HG03025 (cell line): ENCODE data around the gene ERO1B.

Source experiments
- ATAC-seq: cut with Tn5 transposase; IDR thresholded peaks from one replicate; pipeline ENCODE4 v1.9.1; 2021; ENCODE audit warnings: mild to moderate bottlenecking, moderate library complexity; ENCODE audit not compliant: unreplicated experiment, low FRiP score

Gene ERO1B

DNA sequence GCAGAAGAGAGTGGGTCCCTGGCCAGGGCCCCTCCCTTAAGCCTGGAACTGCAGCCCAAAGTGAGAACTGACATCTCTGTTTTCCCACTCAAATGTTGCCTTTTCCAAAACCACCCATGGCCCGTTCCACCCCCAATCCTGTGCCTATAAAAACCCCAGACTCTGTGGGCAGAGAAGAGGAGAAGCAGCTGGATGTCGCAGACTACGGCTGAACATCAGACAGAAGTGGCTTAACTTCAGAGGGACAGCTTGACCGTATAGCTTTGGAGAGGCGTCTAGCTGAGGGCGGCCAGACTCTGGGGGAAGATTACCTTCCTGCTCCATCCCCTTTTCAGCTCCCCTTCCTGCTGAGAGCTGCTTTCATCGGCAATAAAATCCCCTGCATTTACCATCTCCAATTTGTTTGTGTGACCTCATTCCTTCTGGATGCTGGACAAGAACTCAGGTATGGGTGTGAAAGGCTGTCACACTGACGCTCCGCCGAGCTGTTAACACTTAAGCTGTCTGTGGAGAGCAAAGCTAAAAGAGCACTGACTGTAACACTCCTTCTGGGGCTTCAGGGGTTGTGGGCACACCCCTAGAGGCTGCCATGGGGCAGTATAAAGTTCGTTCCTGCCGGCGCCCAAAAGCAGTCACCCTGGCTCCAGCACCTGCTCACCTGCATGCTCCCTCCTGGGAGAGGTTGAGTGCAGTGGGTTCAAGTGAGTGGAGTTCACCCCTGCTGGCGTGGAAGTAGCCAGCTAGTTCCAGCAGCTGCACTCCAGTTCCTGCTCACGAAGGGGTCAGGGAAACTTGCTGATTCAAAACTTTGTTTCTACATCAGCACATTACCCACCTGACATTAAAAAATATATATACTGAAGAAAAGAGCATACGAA is 19.6 kb upstream of the ERO1B start:
- no peak for ATAC-seq

DNA sequence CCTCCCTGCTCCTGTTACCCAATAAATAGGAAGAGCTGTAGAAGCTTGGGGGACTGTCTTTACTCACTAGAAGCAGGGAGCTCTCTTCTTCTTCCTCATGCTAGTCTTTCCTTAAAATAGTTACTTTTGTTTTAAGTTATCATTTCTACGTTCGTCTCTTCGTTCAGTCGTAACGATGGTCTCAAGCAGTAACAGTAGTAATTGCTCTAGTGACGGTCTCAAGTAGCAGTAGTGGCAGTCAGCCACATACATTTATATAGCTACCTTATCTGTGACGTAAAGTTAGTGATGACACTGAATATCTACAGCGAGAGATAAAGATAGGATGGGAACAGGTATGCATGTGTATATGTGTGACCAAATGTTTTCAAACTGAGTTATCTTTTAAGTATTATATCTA is 15.4 kb upstream of the ERO1B start:
- ATAC-seq: no peak

GRCh38 chr1:236292425-236292824 is 10.7 kb upstream of the ERO1B start:
- no peak for ATAC-seq

GRCh38 chr1:236289492-236290131 is 7.9 kb upstream of the ERO1B start:
- no peak for ATAC-seq

- no peak for ATAC-seq
Measured at GRCh38 chr1:236288620-236288976, 6.8 kb upstream of the ERO1B start.

- no peak for ATAC-seq
Measured at GRCh38 chr1:236287757-236288619, 6.2 kb upstream of the ERO1B start.

DNA sequence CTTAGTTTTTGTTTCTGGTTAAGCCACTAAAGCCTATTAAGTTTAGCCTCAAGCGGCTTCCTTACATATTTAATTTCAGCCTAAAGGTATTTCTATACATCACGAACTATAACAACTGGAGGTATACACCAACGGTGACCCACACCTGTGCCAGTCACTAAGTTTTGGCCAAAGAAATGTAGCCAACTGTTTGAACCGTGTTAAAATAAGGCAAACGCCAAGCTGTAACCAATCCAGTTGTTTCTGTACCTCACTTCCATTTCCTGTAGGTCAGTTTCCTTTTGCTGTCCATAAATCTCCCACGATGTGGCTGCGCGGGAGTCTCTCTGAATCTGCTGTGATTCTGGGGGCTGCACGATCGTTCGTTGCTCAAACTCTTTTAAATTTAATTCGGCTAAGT is 5.6 kb upstream of the ERO1B start:
- ATAC-seq: no peak

- ATAC-seq: peak; percentile 40
Measured at GRCh38 chr1:236284291-236284721, 2.5 kb upstream of the ERO1B start.

DNA sequence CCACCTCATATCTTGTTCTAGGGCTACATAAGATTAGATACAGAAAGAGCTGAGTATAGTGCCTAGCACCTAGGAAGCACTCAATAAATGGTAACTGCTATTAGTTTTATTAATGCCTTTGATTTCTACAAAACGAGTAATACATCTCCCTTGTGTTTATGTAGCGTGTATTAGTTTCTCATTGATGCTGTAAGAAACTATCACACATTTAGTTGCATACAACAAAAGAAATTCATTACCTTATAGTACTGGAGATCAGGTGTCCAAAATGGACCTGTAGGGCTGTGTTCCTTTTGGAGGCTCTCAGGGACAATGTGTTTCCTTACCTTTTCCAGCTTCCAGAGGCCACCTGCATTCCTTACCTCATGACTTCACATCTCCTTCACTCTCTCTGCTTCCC is 961 bp upstream of the ERO1B start:
- ATAC-seq: no peak

DNA sequence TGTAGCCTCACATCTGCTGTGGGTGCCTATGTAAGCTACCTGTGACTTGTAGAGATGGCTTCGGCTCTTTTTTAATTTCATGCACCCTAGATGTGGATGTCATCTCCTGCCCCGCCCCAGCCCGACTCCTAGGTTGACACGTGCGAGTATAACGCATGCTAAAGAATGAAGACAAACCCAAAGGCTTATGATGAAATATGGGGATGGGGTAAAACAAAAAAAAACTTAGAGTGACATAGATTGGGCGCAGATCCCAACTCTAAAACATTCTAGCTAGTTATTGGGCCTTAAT is 613 bp upstream of the ERO1B start:
- ATAC-seq: peak; percentile 13

DNA sequence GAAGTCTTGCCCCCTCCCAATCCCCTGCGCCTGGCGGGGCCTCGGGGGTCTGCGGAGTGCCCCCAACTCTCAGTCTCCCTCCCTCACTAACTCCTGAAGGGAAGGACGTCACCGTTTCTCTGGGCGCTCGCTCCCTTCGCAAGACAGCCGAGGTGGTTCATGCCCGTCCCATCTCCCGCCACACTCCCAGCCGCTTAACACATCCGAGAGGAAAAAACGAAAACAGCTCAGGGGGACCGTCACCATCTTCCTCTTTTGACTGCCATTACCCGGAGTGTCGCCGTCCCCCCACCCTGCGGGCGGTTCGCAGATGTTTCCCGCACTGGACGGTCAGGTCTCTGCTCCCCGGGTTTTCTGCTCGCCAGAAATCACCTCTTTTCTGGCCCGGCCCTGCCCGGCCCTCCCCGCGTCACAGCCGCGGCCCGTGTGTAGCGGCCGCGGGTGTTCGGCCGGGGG is 532 bp downstream of the ERO1B start:
- ATAC-seq: peak; percentile 27

GRCh38 chr1:236280438-236281197 is 1.1 kb downstream of the ERO1B start:
- no peak for ATAC-seq

DNA sequence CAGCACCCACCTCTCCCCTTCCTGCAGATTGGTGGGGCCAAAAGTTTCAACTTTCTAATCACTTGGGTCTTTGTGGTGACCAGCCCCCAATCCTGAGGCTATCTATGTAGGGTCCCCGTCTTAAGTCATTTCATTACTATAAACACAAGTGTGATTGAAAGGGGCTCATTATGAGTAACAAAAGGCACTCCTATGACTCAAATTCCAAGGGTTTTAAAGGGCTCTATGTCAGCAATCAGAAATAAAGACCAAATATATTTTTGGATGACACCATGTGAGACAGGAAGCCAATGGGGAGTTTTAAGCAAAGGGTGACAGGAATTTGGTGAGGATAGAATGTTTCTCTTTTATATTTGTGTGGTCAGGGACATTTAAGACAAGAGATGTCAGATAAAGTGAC is 6.2 kb downstream of the ERO1B start:
- ATAC-seq: no peak

DNA sequence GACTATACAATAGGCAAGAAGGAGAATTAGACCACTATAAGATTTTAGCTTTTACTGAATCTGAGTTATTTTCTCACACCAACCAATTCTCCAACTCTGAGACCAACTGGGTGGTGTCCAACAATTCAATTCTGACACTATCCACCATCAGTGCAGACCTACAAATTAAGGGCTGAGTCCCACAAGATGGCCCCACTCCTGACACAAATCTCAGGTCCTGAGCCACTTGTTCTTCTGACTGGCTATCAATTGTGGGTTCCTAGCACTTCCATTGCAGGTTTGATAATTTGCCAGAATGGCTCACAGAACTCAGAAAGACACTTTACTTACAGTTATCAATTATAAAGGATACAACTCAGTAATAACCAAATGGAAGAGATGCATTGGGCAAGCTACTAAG is 6.7 kb downstream of the ERO1B start:
- no peak for ATAC-seq

GRCh38 chr1:236273358-236273757 is 8.4 kb downstream of the ERO1B start:
- ATAC-seq: no peak

- ATAC-seq: no peak
Measured at GRCh38 chr1:236269439-236269838, 12.3 kb downstream of the ERO1B start.

DNA sequence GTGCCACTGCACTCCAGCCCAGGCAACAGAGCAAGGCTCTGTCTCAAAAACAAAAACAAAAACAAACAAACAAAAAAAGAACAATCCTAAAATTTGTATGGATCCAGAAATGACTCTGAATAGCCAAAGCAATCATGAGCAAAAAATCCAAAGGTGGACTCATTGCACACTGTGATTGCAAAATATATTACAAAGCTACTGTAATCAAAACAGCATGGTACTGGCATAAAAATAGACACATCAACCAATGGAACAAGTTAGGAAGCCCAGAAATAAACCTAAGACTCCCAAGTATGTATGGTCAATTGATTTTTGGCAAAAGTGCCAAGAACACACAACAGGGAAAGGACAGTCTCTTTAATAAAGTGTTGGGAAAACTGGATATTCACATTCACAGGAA is 19.9 kb downstream of the ERO1B start:
- no peak for ATAC-seq

DNA sequence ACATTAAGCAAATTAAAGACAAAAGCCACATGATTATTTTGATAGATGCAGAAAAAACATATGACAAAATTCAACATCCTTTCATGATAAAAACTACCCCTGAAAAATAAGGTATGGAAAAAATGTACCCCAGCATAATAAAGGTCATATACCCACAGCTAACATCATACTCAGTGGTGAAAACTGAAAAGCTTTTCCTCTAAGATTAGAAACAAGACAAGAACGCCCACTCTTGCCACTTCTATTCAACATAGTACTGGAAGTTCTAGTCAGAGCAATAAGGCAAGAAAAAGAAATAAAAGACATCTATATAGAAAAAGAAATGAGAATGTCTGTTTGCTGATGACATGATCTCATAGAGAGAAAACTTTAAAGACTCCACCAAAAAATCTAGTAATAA is 20.7 kb downstream of the ERO1B start:
- ATAC-seq: no peak

GRCh38 chr1:236259043-236259442 is 22.7 kb downstream of the ERO1B start:
- ATAC-seq: no peak

DNA sequence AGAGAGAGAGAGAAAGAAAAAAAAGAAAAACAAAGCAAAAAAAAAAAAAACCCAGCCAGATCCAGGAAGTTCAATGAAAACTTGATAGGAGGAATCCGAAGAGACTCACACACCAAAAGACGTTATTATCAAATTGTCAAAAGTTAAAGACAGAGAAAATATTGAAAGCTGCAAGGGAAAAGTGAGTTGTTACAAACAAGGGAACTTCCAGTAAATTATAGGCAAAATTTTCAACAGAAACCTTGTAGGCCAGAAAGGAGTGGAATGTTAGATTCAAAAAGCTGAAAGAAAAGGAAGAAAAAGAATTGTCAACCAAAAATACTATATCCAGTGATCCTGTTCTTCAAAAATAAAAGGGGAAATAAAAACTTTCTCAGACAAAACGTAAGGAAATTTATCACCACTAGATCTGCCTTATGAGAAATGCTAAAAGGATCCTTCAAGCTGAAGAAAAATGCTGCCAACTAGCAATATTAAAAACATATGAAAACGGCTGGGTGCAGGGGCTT is 23.6 kb downstream of the ERO1B start:
- no peak for ATAC-seq
